Colonic mucosa (tissue), 4 donors: ENCODE results near the gene MT1H. TPM values are rescaled to one million over a fixed set of nuclear protein-coding genes. Genes with fewer than 3 reads are reported as not detected.

ENCODE experiments used
- DNase-seq: peaks from one replicate; pipeline ENCODE4 v3.0.0-alpha.2; 2020
- H3K27ac ChIP-seq: fragments of 200-600 bp; one replicate; pipeline ENCODE4 v1.8.0; 2021
- H3K27me3 ChIP-seq: fragments of 200-600 bp; one replicate; pipeline ENCODE4 v1.8.0; 2021
- H3K36me3 ChIP-seq: fragments of 200-600 bp; one replicate; pipeline ENCODE4 v1.8.0; 2021
- H3K4me1 ChIP-seq: fragments of 200-600 bp; one replicate; pipeline ENCODE4 v1.8.0; 2021; ENCODE audit warnings: mild to moderate bottlenecking
- H3K4me3 ChIP-seq: fragments of 200-600 bp; one replicate; pipeline ENCODE4 v1.8.0; 2021
- H3K9ac ChIP-seq, 2 donors: one replicate each; pipeline ENCODE4 v1.7.0; 2013; ENCODE audit warnings: control low read depth in 2 of 2, low read depth in 2 of 2, low read length in 2 of 2
- H3K9me3 ChIP-seq: fragments of 200-600 bp; one replicate; pipeline ENCODE4 v1.8.0; 2021
- intact Hi-C: fragments of 100-400 bp; cut with DNase I; formaldehyde crosslinking; loops from one replicate; pipeline ENCODE4 v1.14.1; 2022
- total RNA-seq, 2 donors: library from RNA; stranded (reverse); fragmentation: NEBNext Ultra II Directional in 1 of 2; extraction: Animal tissue kit (Norgen Biotek cat#: 25700) in 1 of 2; gene quantifications; one replicate each; pipeline ENCODE4 v1.2.1, GENCODE V29; 2021
- TF ChIP-seq, protein P1 (sequence below): fragments of 200-600 bp; IDR thresholded peaks from one replicate; pipeline ENCODE4 v1.8.0; 2022; ENCODE audit warnings: antibody characterized with exemption, mild to moderate bottlenecking
- donor health status: healthy.
- donor health status: DM: no; HTN: no; CAD: no.
- donor health status: DM: no; HTN: no; CAD: no.

Gene MT1H
- total RNA-seq, 2 donors from 2014 or later = 43.8 to 180 TPM

DNA sequence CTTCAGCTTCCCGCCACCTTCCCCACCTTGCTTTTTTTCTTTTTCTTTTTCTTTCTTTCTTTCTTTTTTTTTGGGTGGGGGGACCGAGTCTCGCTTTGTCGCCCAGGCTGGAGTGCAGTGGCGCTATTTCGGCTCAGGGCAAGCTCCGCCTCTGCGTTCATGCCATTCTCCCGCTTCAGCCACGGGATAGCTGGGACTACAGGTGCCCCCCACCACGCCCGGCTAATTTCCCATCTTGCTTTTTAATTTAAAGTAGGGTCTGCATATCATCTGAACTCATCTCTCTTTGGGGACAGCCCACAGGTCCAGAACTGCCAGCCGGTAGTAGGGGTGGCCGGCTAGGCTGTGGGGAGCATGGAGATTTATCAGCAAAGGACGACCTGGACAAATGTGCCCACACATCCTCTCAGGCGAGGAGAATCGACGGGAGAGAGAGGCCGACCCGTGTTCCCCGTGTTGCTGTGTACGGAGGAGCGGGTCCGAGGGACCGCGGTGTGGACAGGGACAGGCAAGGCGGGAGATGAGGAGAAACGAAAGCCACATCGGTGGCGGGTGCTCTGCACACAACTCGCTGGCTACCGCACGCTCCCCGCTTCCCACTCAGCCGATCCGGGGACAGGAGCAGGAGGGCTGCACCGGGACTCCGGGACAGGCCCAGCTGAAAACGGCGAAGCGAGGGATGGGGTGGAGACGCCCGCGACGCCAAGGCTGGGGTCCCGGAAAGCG is 34.7 kb upstream of the MT1H start:
- Histone ChIP-seq H3K9ac (no peak overlapping the region), H3K36me3 (no peaks in the 10 kb centered on the region), H3K4me1 (no peaks in the 10 kb centered on the region), H3K4me3 (no peak overlapping the region), H3K27ac (no peak overlapping the region), H3K9me3 (no peaks in the 10 kb centered on the region), H3K27me3 (peaks cover 12% of the 10 kb centered on the region)
- intact Hi-C loops = no loop called here
- DNase-seq = no peak
- TF ChIP-seq, protein P1, sequence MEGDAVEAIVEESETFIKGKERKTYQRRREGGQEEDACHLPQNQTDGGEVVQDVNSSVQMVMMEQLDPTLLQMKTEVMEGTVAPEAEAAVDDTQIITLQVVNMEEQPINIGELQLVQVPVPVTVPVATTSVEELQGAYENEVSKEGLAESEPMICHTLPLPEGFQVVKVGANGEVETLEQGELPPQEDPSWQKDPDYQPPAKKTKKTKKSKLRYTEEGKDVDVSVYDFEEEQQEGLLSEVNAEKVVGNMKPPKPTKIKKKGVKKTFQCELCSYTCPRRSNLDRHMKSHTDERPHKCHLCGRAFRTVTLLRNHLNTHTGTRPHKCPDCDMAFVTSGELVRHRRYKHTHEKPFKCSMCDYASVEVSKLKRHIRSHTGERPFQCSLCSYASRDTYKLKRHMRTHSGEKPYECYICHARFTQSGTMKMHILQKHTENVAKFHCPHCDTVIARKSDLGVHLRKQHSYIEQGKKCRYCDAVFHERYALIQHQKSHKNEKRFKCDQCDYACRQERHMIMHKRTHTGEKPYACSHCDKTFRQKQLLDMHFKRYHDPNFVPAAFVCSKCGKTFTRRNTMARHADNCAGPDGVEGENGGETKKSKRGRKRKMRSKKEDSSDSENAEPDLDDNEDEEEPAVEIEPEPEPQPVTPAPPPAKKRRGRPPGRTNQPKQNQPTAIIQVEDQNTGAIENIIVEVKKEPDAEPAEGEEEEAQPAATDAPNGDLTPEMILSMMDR = no peak

DNA sequence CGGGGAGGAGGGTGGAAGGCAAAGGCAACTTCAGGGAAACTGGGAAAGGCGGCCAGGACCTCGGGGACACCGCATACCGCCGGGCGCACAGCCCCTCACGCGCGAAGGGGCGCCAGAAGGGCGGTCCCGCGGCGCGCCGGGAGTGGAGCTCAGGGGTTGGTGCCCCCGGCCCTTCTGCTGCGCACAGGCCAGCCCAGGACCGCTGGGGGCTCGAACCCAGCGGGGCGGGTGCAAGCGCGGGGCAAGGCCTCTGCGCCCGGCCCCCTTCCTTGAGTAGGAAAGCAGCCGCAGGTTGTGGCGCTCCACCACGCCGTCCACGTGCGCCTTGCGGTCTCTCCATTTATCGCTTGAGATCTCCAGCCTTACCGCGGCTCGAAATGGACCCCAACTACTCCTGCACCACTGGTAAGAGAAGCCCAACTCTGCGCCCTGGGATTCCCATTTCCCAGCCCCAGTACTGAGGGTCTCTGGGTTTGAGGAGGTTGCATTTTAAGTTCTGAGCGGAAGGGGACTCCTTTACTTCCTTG is 34.1 kb upstream of the MT1H start:
- TF ChIP-seq, protein P1 = no peak
- Histone ChIP-seq H3K4me1 (no peaks in the 10 kb centered on the region), H3K9me3 (no peaks in the 10 kb centered on the region), H3K9ac (no peak overlapping the region), H3K4me3 (no peak overlapping the region), H3K27ac (no peak overlapping the region), H3K27me3 (peaks cover 12% of the 10 kb centered on the region), H3K36me3 (no peaks in the 10 kb centered on the region)
- DNase-seq = no peak
- intact Hi-C loops = no loop called here

DNA sequence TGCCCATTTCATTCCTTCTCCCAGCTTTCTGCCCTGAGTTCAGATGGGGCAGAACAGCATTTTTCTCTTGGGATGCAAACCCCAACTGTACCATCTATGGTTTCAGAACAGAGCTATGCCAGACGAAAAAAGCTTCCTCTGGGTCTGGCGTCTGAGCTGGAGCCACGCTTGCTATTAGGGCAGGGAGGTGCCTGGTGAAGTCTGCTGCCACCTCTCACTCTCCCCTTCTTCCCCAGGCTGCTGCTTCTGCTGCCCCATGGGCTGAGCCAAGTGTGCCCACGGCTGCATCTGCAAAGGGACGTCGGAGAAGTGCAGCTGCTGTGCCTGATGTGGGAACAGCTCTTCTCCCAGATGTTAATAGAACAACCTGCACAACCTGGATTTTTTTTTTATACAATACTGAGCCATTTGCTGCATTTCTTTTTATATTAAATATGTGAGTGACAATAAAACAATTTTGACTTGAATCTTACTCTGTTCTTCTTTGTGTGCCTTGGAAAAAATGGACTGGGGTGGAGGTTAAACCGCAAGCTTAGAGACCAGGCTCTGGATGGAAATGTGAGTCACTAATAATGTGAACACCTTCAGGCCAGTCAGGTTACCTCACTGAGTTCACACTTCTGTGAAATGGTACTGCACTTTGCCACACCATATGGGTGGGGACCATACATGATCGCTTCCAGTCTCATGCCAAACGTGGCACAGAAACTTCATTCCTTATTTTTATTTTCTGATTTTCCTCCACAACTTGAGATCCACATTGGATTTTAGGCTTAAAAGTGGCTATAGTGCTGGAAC is 32.8 kb upstream of the MT1H start:
- Histone ChIP-seq H3K9me3 (no peaks in the 10 kb centered on the region), H3K4me3 (no peak overlapping the region), H3K36me3 (no peaks in the 10 kb centered on the region), H3K4me1 (no peaks in the 10 kb centered on the region), H3K27me3 (peaks cover 12% of the 10 kb centered on the region), H3K9ac (no peak overlapping the region), H3K27ac (no peak overlapping the region)
- intact Hi-C loops = no loop called here
- no peak for DNase-seq
- TF ChIP-seq, protein P1 = no peak

DNA sequence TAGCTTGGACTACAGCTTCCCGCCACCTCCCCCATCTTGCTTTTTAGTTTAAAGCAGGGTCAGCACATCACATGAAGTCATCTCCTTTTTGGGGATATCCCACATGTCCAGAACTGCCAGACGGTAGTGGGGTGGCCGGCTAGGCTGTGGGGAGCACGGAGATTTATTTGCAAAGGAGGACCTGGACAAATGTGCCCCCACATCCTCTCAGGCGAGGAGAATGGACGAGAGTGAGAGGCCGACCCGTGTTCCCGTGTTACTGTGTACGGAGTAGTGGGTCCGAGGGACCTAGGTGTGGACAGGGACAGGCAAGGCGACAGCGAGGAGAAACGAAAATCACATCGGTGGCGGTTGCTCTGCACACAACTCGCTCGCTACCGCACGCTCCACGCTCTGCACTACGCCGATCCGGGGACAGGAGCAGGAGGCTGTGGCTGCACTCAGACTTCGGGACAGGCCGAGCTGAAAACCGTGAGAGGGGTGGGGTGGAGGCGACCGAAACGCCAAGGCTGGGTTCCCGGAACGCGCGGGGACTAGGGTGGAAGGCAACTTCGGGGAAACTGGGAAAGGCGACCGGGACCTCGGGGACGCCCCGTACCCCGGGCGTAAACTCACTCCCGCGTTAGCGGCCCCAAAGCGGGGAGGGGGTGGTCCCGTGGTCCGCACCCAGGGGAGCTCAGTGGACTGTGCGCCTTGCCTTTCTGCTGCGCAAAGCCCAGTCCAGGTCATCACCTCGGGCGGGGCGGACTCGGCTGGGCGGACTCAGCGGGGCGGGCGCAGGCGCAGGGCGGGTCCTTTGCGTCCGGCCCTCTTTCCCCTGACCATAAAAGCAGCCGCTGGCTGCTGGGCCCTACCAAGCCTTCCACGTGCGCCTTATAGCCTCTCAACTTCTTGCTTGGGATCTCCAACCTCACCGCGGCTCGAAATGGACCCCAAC is 31.5 kb upstream of the MT1H start, which contains the start of gene MT1A:
TSS of gene MT1A (plus strand) at position 853 of the 937 bp plus-strand sequence. CDS start at position 926, 73 bp downstream.
- H3K9me3 ChIP-seq = no peaks in the 10 kb centered on the region
- H3K9ac ChIP-seq = peak within 1 kb of the TSS; percentile 58 to 63
- H3K36me3 ChIP-seq = no peaks in the 10 kb centered on the region
- TF ChIP-seq, protein P1 = no peak
- intact Hi-C loops = no loop called here
- peaks cover 12% of the 10 kb centered on the region for H3K27me3 ChIP-seq
- peak within 1 kb of the TSS; percentile 49 for H3K4me3 ChIP-seq
- peak; percentile 90 for DNase-seq
- H3K27ac ChIP-seq = no peak within 1 kb of the TSS
- no peaks in the 10 kb centered on the region for H3K4me1 ChIP-seq

DNA sequence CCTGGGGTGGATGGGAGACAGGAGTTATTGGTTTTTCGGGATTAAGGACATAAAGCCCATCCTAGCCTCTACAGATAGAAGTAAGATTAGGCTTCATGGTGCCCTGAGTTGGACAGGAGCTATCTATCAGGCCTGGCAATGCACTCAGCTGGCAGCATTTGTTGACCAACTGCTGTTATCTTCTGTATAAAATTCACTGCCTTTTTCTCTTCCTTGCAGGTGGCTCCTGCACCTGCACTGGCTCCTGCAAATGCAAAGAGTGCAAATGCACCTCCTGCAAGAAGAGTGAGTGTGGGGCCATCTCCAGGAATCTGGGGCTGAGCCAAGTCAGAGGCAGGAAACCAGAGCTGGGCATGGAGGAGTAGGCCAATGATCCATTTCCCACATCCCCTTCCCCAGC is 30.6 kb upstream of the MT1H start:
- Histone ChIP-seq H3K4me3 (no peak overlapping the region), H3K4me1 (no peaks in the 10 kb centered on the region), H3K27ac (no peak overlapping the region), H3K36me3 (no peaks in the 10 kb centered on the region), H3K27me3 (peaks cover 12% of the 10 kb centered on the region), H3K9ac (peak overlapping the region in 1 of 2 donors; percentile 63), H3K9me3 (no peaks in the 10 kb centered on the region)
- DNase-seq = no peak
- intact Hi-C loops = no loop called here
- TF ChIP-seq, protein P1 = no peak
